Erythroblast (primary cell): Measurements from ENCODE around the gene ASL.
A peak's percentile ranks its signal among the peaks of the same experiment; 100 is the strongest.
"Not testable (repeated sequence)": the region's sequence is repeated elsewhere in the genome, so short reads cannot be mapped to it uniquely, and the experiment has no call there.

Source experiments
- DNase-seq, 2 experiments: peaks; one replicate each; lab custom pipeline; 2025; lab: John Stamatoyannopoulos, UW
- GATA1 ChIP-seq: IDR thresholded peaks from 2 replicates; pipeline ENCODE4 v1.6.1; 2011; ENCODE audit warnings: low read depth, mild to moderate bottlenecking, control low read depth, low read length, moderate library complexity
- POLR2A ChIP-seq: IDR thresholded peaks from 2 replicates; pipeline ENCODE4 v1.6.1; 2011; ENCODE audit warnings: mild to moderate bottlenecking, low read length

The ASL gene

GRCh38 chr7:66075590-66076461 lies at the start of gene ASL:
Gene ASL (plus strand): TSS chr7:66075819. CDS start chr7:66076082, 263 bp downstream.
- peak; percentile 86 for TF ChIP-seq POLR2A
- TF ChIP-seq GATA1, result no peak
- DNase-seq, result peak; percentile 95

DNA sequence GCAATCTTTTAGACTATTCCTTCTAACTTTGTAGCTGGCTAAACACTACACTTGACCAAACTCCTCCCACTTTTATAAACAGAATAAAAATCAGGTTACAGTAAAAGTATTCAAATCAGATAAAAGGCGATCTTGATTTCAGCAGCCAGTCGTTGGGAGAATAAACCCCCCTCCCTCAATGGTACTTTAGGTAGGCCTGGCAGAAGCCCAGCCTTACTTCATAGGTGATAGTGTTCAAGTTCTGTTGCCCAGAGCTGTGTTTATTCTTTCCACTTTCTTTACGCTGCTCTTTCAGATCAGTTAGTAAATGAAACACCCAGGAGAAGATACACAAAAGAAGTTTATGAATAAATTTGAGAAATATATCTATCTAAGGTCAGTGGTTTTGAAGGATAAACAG lies 47.3 kb upstream of the ASL start:
- DNase-seq, result not testable (repeated sequence)

- TF ChIP-seq GATA1 (no peak), POLR2A (no peak)
- no peak for DNase-seq
Measured at GRCh38 chr7:66033471-66034385, 41.9 kb upstream of the ASL start.

- not testable (repeated sequence) for DNase-seq
Measured at GRCh38 chr7:66034436-66035010, 41.1 kb upstream of the ASL start.

DNA sequence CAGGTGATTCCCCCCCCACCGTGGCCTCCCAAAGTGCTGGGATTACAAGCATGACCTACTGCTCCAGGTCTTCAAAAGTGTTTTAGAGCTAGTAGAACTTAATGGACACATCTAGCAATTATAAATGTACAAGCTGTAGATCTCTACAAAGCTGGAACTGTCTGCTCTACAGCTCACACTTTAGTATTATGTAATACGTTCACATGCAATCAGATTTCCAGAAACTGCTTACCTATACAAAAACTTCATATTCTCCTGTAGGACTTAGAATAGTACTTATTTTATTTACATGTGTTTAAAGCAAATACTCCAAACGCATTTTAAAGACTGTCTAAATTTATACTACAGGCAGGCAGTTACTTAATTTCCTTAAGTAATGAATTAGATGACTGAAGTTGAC lies 39.2 kb upstream of the ASL start:
- no peak for DNase-seq
- TF ChIP-seq GATA1 (no peak), POLR2A (no peak)

- TF ChIP-seq POLR2A (no peak), GATA1 (no peak)
- DNase-seq, result no peak
Measured at GRCh38 chr7:66036788-66037187, 38.8 kb upstream of the ASL start.

DNA sequence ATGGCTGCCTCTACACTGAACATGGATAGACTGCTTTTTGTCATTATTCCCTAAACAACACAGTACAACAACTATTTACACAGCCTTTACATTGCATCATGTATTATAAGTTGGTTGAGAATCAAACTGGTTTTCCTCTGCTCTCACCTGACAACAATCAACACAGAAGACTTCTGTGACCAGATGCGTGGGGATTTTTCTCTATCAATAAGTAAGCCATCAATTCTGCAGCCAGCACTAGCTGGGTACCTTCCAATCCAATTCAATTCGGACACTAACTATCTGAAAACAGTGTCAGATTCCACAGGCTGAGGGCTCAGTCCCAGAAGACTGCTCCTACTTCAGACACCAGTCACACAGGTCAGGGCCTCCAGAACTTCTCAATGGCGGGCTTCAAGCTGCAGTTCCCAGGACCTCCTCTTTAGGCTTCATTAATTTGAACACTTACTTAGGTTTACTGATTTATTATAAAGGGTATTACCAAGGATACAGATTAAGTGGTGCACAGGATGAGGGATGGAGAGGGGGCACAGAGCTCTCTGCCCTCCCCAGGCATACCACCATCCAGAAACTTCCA lies 36.4 kb upstream of the ASL start:
- DNase-seq, result no peak

GRCh38 chr7:66043681-66044497 lies 31.7 kb upstream of the ASL start:
- peak; percentile 16 to 18 for DNase-seq

More for the DNA sequence above, 36.4 kb upstream of the ASL start:
- TF ChIP-seq POLR2A (no peak), GATA1 (no peak)

DNA sequence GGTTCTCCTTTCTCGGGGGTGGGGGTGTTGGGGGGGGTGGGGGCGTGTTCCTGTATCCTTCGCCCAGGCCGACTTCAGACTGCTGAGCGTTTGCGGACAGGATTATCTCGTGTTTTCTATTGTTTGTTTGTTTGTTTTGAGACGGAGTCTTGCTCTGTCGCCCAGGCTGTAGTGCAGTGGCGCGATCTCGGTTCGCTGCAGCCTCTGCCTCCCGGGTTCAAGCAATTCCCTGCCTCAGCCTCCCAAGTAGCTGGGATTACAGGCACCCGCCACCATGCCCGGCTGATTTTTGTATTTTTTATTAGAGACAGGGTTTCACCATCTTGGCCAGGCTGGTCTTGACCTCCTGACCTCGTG lies 31.1 kb upstream of the ASL start:
- not testable (repeated sequence) for DNase-seq

More at GRCh38 chr7:66043681-66044497, 31.7 kb upstream of the ASL start:
- TF ChIP-seq GATA1, result no peak
- TF ChIP-seq POLR2A, result no peak

DNA sequence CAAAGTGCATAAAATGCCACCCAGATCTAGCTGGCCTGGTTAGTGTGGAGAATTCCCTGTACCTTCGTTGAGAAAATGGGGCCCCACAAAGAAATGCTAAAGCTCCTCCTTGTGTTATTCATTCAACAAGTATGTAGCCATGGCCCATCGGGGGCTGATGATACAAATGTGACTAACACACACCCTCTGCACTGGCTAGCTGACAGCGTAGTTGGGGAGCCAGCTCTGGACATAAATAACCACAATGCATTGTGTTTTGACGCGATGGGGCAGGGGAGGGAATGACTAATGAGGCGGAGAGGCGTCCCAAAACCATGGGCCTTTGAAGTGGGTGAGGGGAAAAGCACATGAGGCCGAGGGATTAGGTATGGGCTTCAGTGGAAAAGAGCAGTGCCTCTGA lies 28.2 kb upstream of the ASL start:
- no peak for DNase-seq
- TF ChIP-seq GATA1, result no peak
- TF ChIP-seq POLR2A, result no peak

GRCh38 chr7:66049886-66050285 lies 25.7 kb upstream of the ASL start:
- DNase-seq, result not testable (repeated sequence)

DNA sequence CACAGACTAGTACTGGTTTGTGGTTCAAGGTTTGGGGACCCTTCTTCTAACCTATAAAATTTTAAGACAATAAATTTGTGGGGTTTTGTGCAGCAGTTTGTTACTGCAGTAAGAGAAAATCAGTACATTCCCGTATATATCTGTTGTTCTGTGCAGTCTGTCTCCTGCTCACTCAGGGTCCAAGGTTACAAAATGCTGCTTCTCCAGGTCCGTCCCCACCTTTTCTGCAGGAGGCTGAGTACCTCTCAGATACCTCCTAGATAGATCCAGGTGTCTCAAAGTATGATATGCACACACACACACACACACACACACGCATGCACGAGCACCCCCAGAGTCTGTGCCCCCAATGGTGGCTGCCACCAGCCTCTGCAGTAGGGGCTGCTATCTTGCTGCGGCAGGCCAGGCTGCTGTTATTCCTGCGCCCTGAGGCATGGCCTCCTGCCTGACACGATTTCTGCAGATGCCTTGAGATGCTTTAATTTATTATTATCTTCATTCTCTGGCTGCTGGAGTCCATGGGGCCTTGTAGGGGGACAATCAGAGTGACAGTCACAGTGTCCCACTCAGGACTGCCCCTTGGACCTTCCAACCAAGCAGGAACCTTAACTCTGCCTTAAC lies 25.2 kb upstream of the ASL start:
- no peak for TF ChIP-seq POLR2A
- no peak for TF ChIP-seq GATA1
- DNase-seq, result no peak

- TF ChIP-seq POLR2A (no peak), GATA1 (no peak)
- DNase-seq, result no peak
Measured at GRCh38 chr7:66050990-66051448, 24.6 kb upstream of the ASL start.
